Measurements from ENCODE around the gene EHHADH.

GRCh38 chr3:185210621-185211142 is 43.2 kb downstream of the EHHADH start:
- TF ChIP-seq POLR2A (IDR thresholded peaks at IDR 0.05) (no peak), CTCF (IDR thresholded peaks at IDR 0.05) (no peak)

All from uterus (tissue), 2 donors.